T47D (cell line): Measurements from ENCODE around the gene BRCA1.
A peak's percentile ranks its signal among the peaks of the same experiment; 100 is the strongest.

Experiments used
- DNase-seq, 2 experiments: peaks; one replicate each; pipeline versions ENCODE4 v3.0.0 to v3.0.0-alpha.2; 2011 to 2012; ENCODE audit warnings: low read depth in 1 of 2, low spot score in 1 of 2
- JUND ChIP-seq: IDR thresholded peaks from 2 replicates; pipeline ENCODE4 v1.6.1; 2012; ENCODE audit warnings: low read depth
- in situ Hi-C: cut with HindIII; loops from 2 replicates; pipeline ENCODE4 v1.10.0; 2016; ENCODE audit warnings: low sequenced_read_pairs, low pct_unique_long_range_greater_than_20kb

The BRCA1 gene

GRCh38 chr17:43024407-43025289, 100.5 kb downstream of the BRCA1 start, which contains the start of gene RND2:
Gene RND2 (plus strand): TSS chr17:43025231. CDS start chr17:43025348, 117 bp downstream.
- in situ Hi-C loops: no loop called here
- no peak for TF ChIP-seq JUND
- peak; percentile 96 to 98 for DNase-seq

- no peak for TF ChIP-seq JUND
Measured at GRCh38 chr17:43021741-43022512, 103.2 kb downstream of the BRCA1 start, which contains the start of gene VAT1. Gene VAT1 (minus strand): TSS chr17:43022385. CDS start chr17:43022322, 63 bp downstream.

GRCh38 chr17:43020789-43021740, 104.1 kb downstream of the BRCA1 start:
- DNase-seq: peak; percentile 67 to 87
- in situ Hi-C loops: no loop called here
- TF ChIP-seq JUND: no peak

More at GRCh38 chr17:43021741-43022512, 103.2 kb downstream of the BRCA1 start, which contains the start of gene VAT1:
- in situ Hi-C loops: no loop called here
- DNase-seq: peak; percentile 86 to 93

- in situ Hi-C loops: no loop called here
- TF ChIP-seq JUND: no peak
- DNase-seq: no peak
Measured at GRCh38 chr17:43020030-43020621, 105.0 kb downstream of the BRCA1 start.

GRCh38 chr17:43019418-43019817, 105.7 kb downstream of the BRCA1 start:
- TF ChIP-seq JUND: no peak
- in situ Hi-C loops: no loop called here
- no peak for DNase-seq

GRCh38 chr17:43018932-43019331, 106.2 kb downstream of the BRCA1 start:
- DNase-seq: no peak
- no peak for TF ChIP-seq JUND
- in situ Hi-C loops: no loop called here

GRCh38 chr17:43018008-43018853, 106.9 kb downstream of the BRCA1 start:
- TF ChIP-seq JUND: no peak
- no peak for DNase-seq
- in situ Hi-C loops: no loop called here

GRCh38 chr17:43016216-43016615, 108.9 kb downstream of the BRCA1 start:
- in situ Hi-C loops: no loop called here
- no peak for DNase-seq
- no peak for TF ChIP-seq JUND

- DNase-seq: no peak
- in situ Hi-C loops: no loop called here
- no peak for TF ChIP-seq JUND
Measured at GRCh38 chr17:43015579-43015978, 109.6 kb downstream of the BRCA1 start.

GRCh38 chr17:43014649-43015542, 110.3 kb downstream of the BRCA1 start:
- TF ChIP-seq JUND: no peak
- DNase-seq: no peak
- in situ Hi-C loops: no loop called here
